HCT116 (cell line): ENCODE measurements around the gene LAMB4. TPM values are rescaled to one million over a fixed set of nuclear protein-coding genes. Genes with fewer than 3 reads are reported as not detected.

ENCODE experiments used
- ATAC-seq: fragments of 200-7000 bp; cut with Tn5 transposase; 2 replicates; pipeline ENCODE4 v1.9.1; 2020; ENCODE audit warnings: mild to moderate bottlenecking, moderate library complexity
- BruUV-seq: library from RNA; stranded (reverse); fragments of 400-500 nt; replicated peaks from 2 replicates; lab custom pipeline; 2021; lab: Mats Ljungman, UMichigan
- CTCF ChIA-PET: fragments of 300-600 bp; sonication (Branson Sonifier 250); formaldehyde crosslinking; loops from one replicate; lab custom pipeline; 2021; ENCODE audit warnings: antibody characterized with exemption; lab: Charles Lee
- POLR2A ChIA-PET: fragments of 300-600, 350-600 bp; sonication (Branson Sonifier 250); formaldehyde crosslinking; loops from one replicate; lab custom pipeline; 2021; ENCODE audit warnings: antibody characterized with exemption; lab: Charles Lee
- RAD21 ChIA-PET, 2 experiments: fragments of 300-600 bp; sonication (Branson Sonifier 250); formaldehyde crosslinking; loops; one replicate each; lab custom pipeline; 2023; ENCODE audit warnings: low total read pairs in 2 of 2; ENCODE audit not compliant: uncharacterized antibody in 2 of 2, unreplicated experiment in 2 of 2, low non-redundant PET in 1 of 2; lab: Charles Lee
- DNase-seq: peaks from one replicate; pipeline ENCODE4 v3.0.0-alpha.2; 2010; ENCODE audit warnings: low read depth, low spot score
- H2AFZ ChIP-seq: fragments of 200-600 bp; shearing (Covaris generic), sonication (generic); 2 replicates; pipeline ENCODE4 v1.6.1; 2017; ENCODE audit warnings: low read depth, mixed run types, mixed read lengths, antibody characterized with exemption, low read length; ENCODE audit not compliant: poor library complexity, severe bottlenecking
- H3K27ac ChIP-seq: 2 replicates; pipeline ENCODE4 v1.5.1; 2012; ENCODE audit warnings: low read depth, low read length
- H3K27me3 ChIP-seq: fragments of 200-600 bp; sonication (generic); 2 replicates; pipeline ENCODE4 v1.6.1; 2016; ENCODE audit warnings: mixed run types, low read length, mixed read lengths; ENCODE audit not compliant: insufficient read depth
- H3K36me3 ChIP-seq, 2 experiments: fragments of 200-500 bp in 1 of 2; fragments of 200-600 bp in 1 of 2; sonication (Bioruptor generic) in 1 of 2; sonication (generic) in 1 of 2; 2 replicates each; pipeline versions ENCODE4 v1.5.1 to v1.6.1; 2014 to 2016; ENCODE audit warnings: low read length in 2 of 2, inconsistent platforms in 1 of 2, mixed read lengths in 1 of 2, mixed run types in 1 of 2; ENCODE audit not compliant: insufficient read depth in 2 of 2, control insufficient read depth in 1 of 2
- H3K4me1 ChIP-seq, 2 experiments: fragments of 200-600 bp in 1 of 2; sonication (generic) in 1 of 2; 2 replicates each; pipeline versions ENCODE4 v1.5.1 to v1.6.1; 2012 to 2017; ENCODE audit warnings: low read length in 2 of 2, inconsistent platforms in 1 of 2, mild to moderate bottlenecking in 1 of 2, mixed read lengths in 1 of 2, mixed run types in 1 of 2, moderate library complexity in 1 of 2; ENCODE audit not compliant: insufficient read depth in 2 of 2, control insufficient read depth in 1 of 2
- H3K4me2 ChIP-seq: fragments of 200-600 bp; sonication (generic); 2 replicates; pipeline ENCODE4 v1.6.1; 2017; ENCODE audit warnings: mixed run types, low read length, mixed read lengths
- H3K4me3 ChIP-seq, 2 experiments: fragments of 200-600 bp in 1 of 2; sonication (generic) in 1 of 2; replicated peaks in 1 of 2; 2 replicates each; pipeline ENCODE4 v1.5.1; 2011 to 2016; ENCODE audit warnings: low read length in 2 of 2, control low read depth in 1 of 2, low read depth in 1 of 2, mild to moderate bottlenecking in 1 of 2, mixed read lengths in 1 of 2, mixed run types in 1 of 2
- H3K79me2 ChIP-seq: fragments of 200-600 bp; sonication (generic); 2 replicates; pipeline ENCODE4 v1.6.1; 2017; ENCODE audit warnings: mild to moderate bottlenecking, mixed run types, low read length, moderate library complexity, mixed read lengths; ENCODE audit not compliant: insufficient read depth
- H3K9ac ChIP-seq: fragments of 200-600 bp; sonication (generic); 2 replicates; pipeline ENCODE4 v1.6.1; 2016; ENCODE audit warnings: low read length, mixed read lengths
- H3K9me2 ChIP-seq: fragments of 200-600 bp; sonication (generic), shearing (Covaris generic); 2 replicates; pipeline ENCODE4 v1.6.1; 2017; ENCODE audit warnings: mixed run types, mild to moderate bottlenecking, moderate library complexity; ENCODE audit not compliant: insufficient read depth
- H3K9me3 ChIP-seq, 2 experiments: fragments of 200-500 bp in 1 of 2; fragments of 200-600 bp in 1 of 2; sonication (Bioruptor generic) in 1 of 2; sonication (generic) in 1 of 2; 2 replicates each; pipeline ENCODE4 v1.6.1; 2014 to 2017; ENCODE audit warnings: low read length in 2 of 2, mixed read lengths in 2 of 2, inconsistent platforms in 1 of 2, low read depth in 1 of 2, mild to moderate bottlenecking in 1 of 2, mixed run types in 1 of 2, moderate library complexity in 1 of 2; ENCODE audit not compliant: control insufficient read depth in 1 of 2, insufficient read depth in 1 of 2
- H4K20me1 ChIP-seq: fragments of 200-600 bp; sonication (generic), shearing (Covaris generic); 2 replicates; pipeline ENCODE4 v1.6.1; 2017; ENCODE audit warnings: mixed run types, mild to moderate bottlenecking, moderate library complexity; ENCODE audit not compliant: insufficient read depth
- ATF3 ChIP-seq: IDR thresholded peaks from 2 replicates; pipeline ENCODE4 v1.6.1; 2012
- CBX3 ChIP-seq: IDR thresholded peaks from 2 replicates; pipeline ENCODE4 v1.6.1; 2012; ENCODE audit warnings: low read depth
- CEBPB ChIP-seq: IDR thresholded peaks from 2 replicates; pipeline ENCODE4 v1.6.1; 2012; ENCODE audit warnings: low read depth
- CTCF ChIP-seq, 3 experiments: fragments of 200-600 bp in 1 of 3; sonication (generic) in 1 of 3; IDR thresholded peaks in 2 of 3; conservative IDR thresholded peaks in 1 of 3; 2 replicates each; pipeline ENCODE4 v1.5.1; 2012 to 2017; ENCODE audit warnings: low read depth in 2 of 3, low read length in 2 of 3, antibody characterized with exemption in 1 of 3, borderline replicate concordance in 1 of 3, control low read depth in 1 of 3, mild to moderate bottlenecking in 1 of 3, mixed read lengths in 1 of 3, mixed run types in 1 of 3, moderate library complexity in 1 of 3; ENCODE audit not compliant: insufficient read depth in 1 of 3
- ELF1 ChIP-seq: IDR thresholded peaks from 2 replicates; pipeline ENCODE4 v1.6.1; 2012; ENCODE audit warnings: low read depth, borderline replicate concordance
- EZH2 ChIP-seq: fragments of 200-600 bp; sonication (generic); IDR thresholded peaks from 2 replicates; pipeline ENCODE4 v1.6.1; 2017; ENCODE audit warnings: antibody characterized with exemption, mixed run types
- EZH2phosphoT487 ChIP-seq: fragments of 200-600 bp; IDR thresholded peaks from 2 replicates; pipeline ENCODE4 v1.6.1; 2018; ENCODE audit warnings: antibody characterized with exemption, borderline replicate concordance
- FOSL1 ChIP-seq: IDR thresholded peaks from 2 replicates; pipeline ENCODE4 v1.6.1; 2012; ENCODE audit warnings: low read depth
- MAX ChIP-seq: IDR thresholded peaks from 2 replicates; pipeline ENCODE4 v1.6.1; 2012
- POLR2A ChIP-seq: IDR thresholded peaks from 2 replicates; pipeline ENCODE4 v1.7.0; 2011; ENCODE audit warnings: borderline replicate concordance; ENCODE audit not compliant: insufficient read depth, insufficient read length; ENCODE audit errors: extremely low read depth
- SP1 ChIP-seq: IDR thresholded peaks from 2 replicates; pipeline ENCODE4 v1.6.1; 2012; ENCODE audit warnings: low read depth
- TCF7L2 ChIP-seq: IDR thresholded peaks from 2 replicates; pipeline ENCODE4 v1.7.0; 2011; ENCODE audit warnings: borderline replicate concordance, inconsistent platforms; ENCODE audit not compliant: insufficient read depth, insufficient read length; ENCODE audit errors: extremely low read depth
- YY1 ChIP-seq: IDR thresholded peaks from 2 replicates; pipeline ENCODE4 v1.6.1; 2011; ENCODE audit warnings: low read length, low read depth, moderate library complexity, mild to moderate bottlenecking; ENCODE audit not compliant: insufficient replicate concordance; ENCODE audit errors: extremely low read depth
- ZFX ChIP-seq: fragments of 450-650 bp; IDR thresholded peaks from 2 replicates; pipeline ENCODE4 v1.6.1; 2017
- ZNF274 ChIP-seq: fragments of 200-500 bp; sonication (Bioruptor generic); IDR thresholded peaks from 2 replicates; pipeline ENCODE4 v1.6.1; 2014; ENCODE audit warnings: mild to moderate bottlenecking, low read depth, low read length, inconsistent platforms
- intact Hi-C: fragments of 100-400 bp; cut with micrococcal nuclease; formaldehyde crosslinking; loops from 2 replicates; pipeline ENCODE4 v1.10.0; 2022
- total RNA-seq: library from RNA; stranded (reverse); gene quantifications from one replicate; pipeline ENCODE4 v1.2.1, GENCODE V29; 2021; ENCODE audit not compliant: unreplicated experiment

LAMB4 gene
- total RNA-seq, 1 experiment from 2014 or later: not detected

GRCh38 chr7:108004220-108005142 lies 125.7 kb downstream of the LAMB4 start:
- ATAC-seq (no peak), DNase-seq (no peak)
- Histone ChIP-seq H3K36me3 (no peaks in the 10 kb centered on the region), H3K9me3 (no peaks in the 10 kb centered on the region), H3K27me3 (no peaks in the 10 kb centered on the region; the same call in 1 of the 2 replicates), H3K4me3 (no peak overlapping the region), H3K4me2 (no peak overlapping the region), H4K20me1 (no peaks in the 10 kb centered on the region), H3K79me2 (no peaks in the 10 kb centered on the region), H3K27ac (no peak overlapping the region)
- CTCF ChIA-PET: interaction anchor here (1.3 kb wide), 1 partner anchor 12 kb away, joined by 3 read pairs; no protein-coding TSS in a partner anchor
- RAD21 ChIA-PET: no interaction called here
- TF ChIP-seq MAX (no peak), ELF1 (no peak), EZH2phosphoT487 (no peak), YY1 (no peak), SP1 (no peak), CEBPB (no peak), TCF7L2 (no peak), POLR2A (no peak), ATF3 (no peak), EZH2 (no peak), ZNF274 (no peak), ZFX (no peak), CBX3 (no peak), CTCF (IDR thresholded peaks at IDR 0.05 in 2 of 3, conservative IDR thresholded peaks at IDR 0.05 in 1 of 3; ENCODE audit: borderline replicate concordance in 1 of 3, insufficient read depth in 1 of 3, low read depth in 2 of 3, low read length in 2 of 3) (no peak), FOSL1 (no peak)
- TF ChIP-seq, all 23 proteins: peak for 0
- POLR2A ChIA-PET: no interaction called here
- Histone ChIP-seq H2AFZ (no peak overlapping the region), H3K9me2 (no peaks in the 10 kb centered on the region), H3K4me1 (peaks cover 0 to 11% of the 10 kb centered on the region in 2 experiments; a peak in 2 of 4 replicates), H3K9ac (no peak overlapping the region)
- intact Hi-C loops: no loop called here
- no TSS peak for BruUV-seq
